Measurements from ENCODE around the gene YEATS2. TPM values are rescaled to one million over a fixed set of nuclear protein-coding genes. Genes with fewer than 3 reads are reported as not detected.
A peak's percentile ranks its signal among the peaks of the same experiment; 100 is the strongest.

The YEATS2 gene
- total RNA-seq, 1 donor from 2014 or later: 61.9 TPM

DNA sequence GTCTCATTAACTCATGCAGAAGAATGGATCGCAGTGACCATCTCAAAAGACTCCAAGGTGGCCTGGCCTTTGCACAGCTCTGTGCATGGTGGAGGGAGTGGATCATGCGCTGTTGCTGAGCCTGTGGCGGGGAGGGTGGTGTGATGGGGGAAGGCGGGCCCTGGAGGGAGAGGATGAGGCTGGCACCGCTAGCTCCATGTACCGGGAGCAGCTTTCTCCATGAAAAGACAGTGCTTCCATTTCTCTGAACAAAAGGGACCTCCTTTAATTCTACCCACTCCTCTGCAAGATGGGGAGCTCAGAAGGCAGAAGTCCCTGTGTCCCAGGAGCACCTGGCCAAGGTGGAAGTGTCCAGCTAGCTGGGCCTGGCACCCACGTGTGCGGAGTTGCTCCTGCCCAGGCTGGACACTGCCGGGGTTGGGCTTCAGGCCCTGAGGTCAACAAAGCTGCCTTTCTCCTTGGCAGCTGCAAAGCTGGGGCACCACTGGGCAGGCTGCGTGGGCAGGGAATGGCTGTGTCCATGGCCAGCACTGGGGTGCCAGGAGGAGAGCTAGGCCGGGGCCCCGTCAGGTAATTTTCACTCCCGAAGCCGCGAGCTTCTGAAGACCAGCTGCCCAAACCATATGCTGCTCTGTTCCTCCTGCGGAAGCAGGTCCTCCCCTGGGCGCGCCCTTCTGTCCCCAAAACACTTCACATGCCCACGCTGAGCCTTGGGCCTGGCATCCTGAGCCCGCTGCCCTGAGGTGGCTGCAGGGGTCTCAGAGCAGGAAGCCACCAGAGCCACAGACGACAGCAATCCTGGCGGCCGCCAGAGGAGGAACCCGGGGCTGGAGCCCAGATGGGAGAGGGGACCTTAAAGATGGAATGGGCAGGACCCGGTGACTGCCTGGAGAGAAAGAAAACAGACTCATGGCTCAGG lies 121.4 kb downstream of the YEATS2 start:
- Mint-ChIP-seq H3K4me3 (peak overlapping the region; percentile 51), H3K9me3 (no peaks in the 10 kb centered on the region), H3K4me1 (peaks cover 9% of the 10 kb centered on the region), H3K36me3 (ENCODE audit: low read depth) (peaks cover 19% of the 10 kb centered on the region), H3K27ac (ENCODE audit: unreplicated experiment) (no peak overlapping the region), H3K27me3 (ENCODE audit: low read depth) (peaks cover 3% of the 10 kb centered on the region)
- DNase-seq (ENCODE audit: low read depth, low spot score): no peak
- TF ChIP-seq, protein P1, sequence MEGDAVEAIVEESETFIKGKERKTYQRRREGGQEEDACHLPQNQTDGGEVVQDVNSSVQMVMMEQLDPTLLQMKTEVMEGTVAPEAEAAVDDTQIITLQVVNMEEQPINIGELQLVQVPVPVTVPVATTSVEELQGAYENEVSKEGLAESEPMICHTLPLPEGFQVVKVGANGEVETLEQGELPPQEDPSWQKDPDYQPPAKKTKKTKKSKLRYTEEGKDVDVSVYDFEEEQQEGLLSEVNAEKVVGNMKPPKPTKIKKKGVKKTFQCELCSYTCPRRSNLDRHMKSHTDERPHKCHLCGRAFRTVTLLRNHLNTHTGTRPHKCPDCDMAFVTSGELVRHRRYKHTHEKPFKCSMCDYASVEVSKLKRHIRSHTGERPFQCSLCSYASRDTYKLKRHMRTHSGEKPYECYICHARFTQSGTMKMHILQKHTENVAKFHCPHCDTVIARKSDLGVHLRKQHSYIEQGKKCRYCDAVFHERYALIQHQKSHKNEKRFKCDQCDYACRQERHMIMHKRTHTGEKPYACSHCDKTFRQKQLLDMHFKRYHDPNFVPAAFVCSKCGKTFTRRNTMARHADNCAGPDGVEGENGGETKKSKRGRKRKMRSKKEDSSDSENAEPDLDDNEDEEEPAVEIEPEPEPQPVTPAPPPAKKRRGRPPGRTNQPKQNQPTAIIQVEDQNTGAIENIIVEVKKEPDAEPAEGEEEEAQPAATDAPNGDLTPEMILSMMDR (conservative IDR thresholded peaks at IDR 0.05): no peak

DNA sequence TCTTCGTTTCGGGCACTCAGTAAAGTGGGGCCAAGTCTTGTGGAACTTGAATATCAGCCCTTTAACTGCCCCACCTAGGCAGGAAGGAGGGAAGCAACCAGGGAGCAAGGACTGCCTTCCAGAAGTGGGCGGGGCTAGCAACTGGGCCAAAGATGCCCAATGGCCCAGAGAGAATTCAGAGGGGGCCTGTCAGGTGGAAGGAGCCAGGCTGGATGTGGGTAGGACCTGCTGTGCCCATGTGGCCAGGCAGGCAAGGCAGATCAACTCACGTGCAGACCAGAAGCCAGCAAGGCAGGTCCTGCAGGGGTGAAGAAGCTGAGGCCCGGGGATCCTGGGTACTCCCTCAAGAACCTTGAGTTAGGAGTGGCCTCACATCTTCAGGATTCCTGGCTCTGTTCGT lies 122.2 kb downstream of the YEATS2 start:
- H3K27ac Mint-ChIP-seq (ENCODE audit: unreplicated experiment): no peak overlapping the region
- H3K36me3 Mint-ChIP-seq (ENCODE audit: low read depth): peaks cover 16% of the 10 kb centered on the region
- H3K27me3 Mint-ChIP-seq (ENCODE audit: low read depth): peaks cover 3% of the 10 kb centered on the region
- H3K4me3 Mint-ChIP-seq: peak overlapping the region; percentile 71
- no peak for DNase-seq (ENCODE audit: low read depth, low spot score)
- H3K9me3 Mint-ChIP-seq: no peaks in the 10 kb centered on the region
- peaks cover 15% of the 10 kb centered on the region for H3K4me1 Mint-ChIP-seq
- TF ChIP-seq, protein P1 (conservative IDR thresholded peaks at IDR 0.05): no peak

DNA sequence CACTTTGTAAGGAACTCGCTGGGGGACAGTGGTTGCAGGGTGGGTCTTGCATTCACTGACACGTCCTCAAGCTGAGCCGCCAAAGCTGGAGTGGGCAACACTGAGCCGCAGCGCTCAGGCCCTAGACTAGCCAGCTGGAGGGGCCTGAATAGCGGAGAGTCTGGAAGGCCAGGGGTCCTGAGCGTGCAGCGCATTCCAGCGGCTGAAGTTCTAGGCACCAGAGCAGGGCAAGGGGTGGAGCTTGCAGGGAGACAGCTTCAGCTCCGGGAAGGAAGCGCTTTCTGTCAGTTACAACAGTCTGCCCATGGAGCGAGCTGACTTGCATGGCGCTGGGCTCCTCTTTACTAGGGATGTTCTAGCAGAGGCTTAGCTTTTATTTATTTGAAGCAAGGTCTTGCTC lies 125.0 kb downstream of the YEATS2 start:
- TF ChIP-seq, protein P1 (conservative IDR thresholded peaks at IDR 0.05): no peak
- Mint-ChIP-seq H3K27me3 (ENCODE audit: low read depth) (peaks cover 3% of the 10 kb centered on the region), H3K27ac (ENCODE audit: unreplicated experiment) (no peak overlapping the region), H3K4me1 (peaks cover 15% of the 10 kb centered on the region), H3K4me3 (peak overlapping the region; percentile 87), H3K9me3 (no peaks in the 10 kb centered on the region), H3K36me3 (ENCODE audit: low read depth) (peaks cover 4% of the 10 kb centered on the region)
- DNase-seq (ENCODE audit: low read depth, low spot score): peak; percentile 39

GRCh38 chr3:183823963-183824362 lies 126.4 kb downstream of the YEATS2 start:
- H3K36me3 Mint-ChIP-seq (ENCODE audit: low read depth): peaks cover 4% of the 10 kb centered on the region
- TF ChIP-seq, protein P1 (conservative IDR thresholded peaks at IDR 0.05): no peak
- peak overlapping the region; percentile 85 for H3K4me3 Mint-ChIP-seq
- no peaks in the 10 kb centered on the region for H3K9me3 Mint-ChIP-seq
- H3K27me3 Mint-ChIP-seq (ENCODE audit: low read depth): peaks cover 3% of the 10 kb centered on the region
- no peak overlapping the region for H3K27ac Mint-ChIP-seq (ENCODE audit: unreplicated experiment)
- peaks cover 15% of the 10 kb centered on the region for H3K4me1 Mint-ChIP-seq
- no peak for DNase-seq (ENCODE audit: low read depth, low spot score)

DNA sequence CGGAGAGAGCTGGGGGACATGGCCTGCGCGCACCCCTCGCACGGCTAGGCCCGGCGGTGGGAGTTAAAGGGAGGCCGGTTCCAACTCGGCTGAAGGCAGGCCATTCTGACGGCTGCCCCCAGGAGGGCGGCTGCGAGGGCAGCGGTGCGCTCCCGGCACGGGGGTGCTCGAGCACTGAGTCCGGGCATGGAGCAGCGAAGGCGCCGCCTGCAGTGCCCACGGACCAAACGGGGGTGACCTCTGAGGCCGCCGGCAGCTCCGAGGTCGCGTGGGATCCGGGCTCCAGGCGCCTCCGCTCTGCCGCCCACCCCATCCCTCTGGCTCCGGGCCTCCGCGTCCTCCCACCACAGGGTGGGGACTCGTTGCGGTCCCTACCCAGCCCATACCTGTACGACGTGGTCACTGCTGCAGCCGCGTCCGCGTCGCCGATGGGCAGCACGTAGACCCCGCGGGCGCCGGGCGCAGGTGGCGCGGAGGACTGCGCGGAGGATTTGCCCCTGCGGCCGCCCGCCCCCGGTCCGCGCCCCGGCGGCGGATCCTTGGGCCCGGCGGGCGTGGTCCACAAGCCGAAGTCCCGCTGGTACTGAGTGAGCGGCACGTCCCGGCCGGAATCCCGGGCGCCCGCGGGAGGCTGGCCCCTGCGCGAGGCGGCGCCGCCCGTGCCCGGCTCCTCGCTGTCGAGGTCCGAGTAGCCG lies 127.3 kb downstream of the YEATS2 start:
- Mint-ChIP-seq H3K36me3 (ENCODE audit: low read depth) (peaks cover 4% of the 10 kb centered on the region), H3K4me3 (peak overlapping the region; percentile 85), H3K9me3 (no peaks in the 10 kb centered on the region), H3K27ac (ENCODE audit: unreplicated experiment) (no peak overlapping the region), H3K4me1 (peaks cover 15% of the 10 kb centered on the region), H3K27me3 (ENCODE audit: low read depth) (peaks cover 3% of the 10 kb centered on the region)
- TF ChIP-seq, protein P1 (conservative IDR thresholded peaks at IDR 0.05): no peak
- no peak for DNase-seq (ENCODE audit: low read depth, low spot score)
